Kidney epithelial cell (primary cell): Measurements from ENCODE around the gene PTPRB. TPM values are rescaled to one million over a fixed set of nuclear protein-coding genes. Genes with fewer than 3 reads are reported as not detected.

Experiments
- DNase-seq: peaks from one replicate; pipeline ENCODE4 v3.0.0-alpha.2; 2010; ENCODE audit warnings: low read depth
- H3K27me3 ChIP-seq: 2 replicates; pipeline ENCODE4 v1.6.0; 2011; ENCODE audit warnings: low read length; ENCODE audit not compliant: control insufficient read depth, insufficient read depth
- H3K36me3 ChIP-seq: 2 replicates; pipeline ENCODE4 v1.5.1; 2011; ENCODE audit warnings: low read length; ENCODE audit not compliant: control insufficient read depth, insufficient read depth
- H3K4me3 ChIP-seq: 2 replicates; pipeline ENCODE4 v1.5.1; 2011; ENCODE audit warnings: low read depth, mild to moderate bottlenecking, control low read depth, low read length
- total RNA-seq: library from RNA; depleted of rRNA; stranded (reverse); fragments of >200 nt; gene quantifications from 2 replicates; pipeline ENCODE4 v1.2.3, GENCODE V29; 2015
- TF ChIP-seq, protein P1 (sequence below): IDR thresholded peaks from 2 replicates; pipeline ENCODE4 v1.5.1; 2011; ENCODE audit warnings: mild to moderate bottlenecking, moderate library complexity, low read length, control low read depth, inconsistent platforms; ENCODE audit not compliant: insufficient read depth, poor library complexity, severe bottlenecking

PTPRB gene
- total RNA-seq, 1 donor from 2014 or later, result 4.5 TPM

DNA sequence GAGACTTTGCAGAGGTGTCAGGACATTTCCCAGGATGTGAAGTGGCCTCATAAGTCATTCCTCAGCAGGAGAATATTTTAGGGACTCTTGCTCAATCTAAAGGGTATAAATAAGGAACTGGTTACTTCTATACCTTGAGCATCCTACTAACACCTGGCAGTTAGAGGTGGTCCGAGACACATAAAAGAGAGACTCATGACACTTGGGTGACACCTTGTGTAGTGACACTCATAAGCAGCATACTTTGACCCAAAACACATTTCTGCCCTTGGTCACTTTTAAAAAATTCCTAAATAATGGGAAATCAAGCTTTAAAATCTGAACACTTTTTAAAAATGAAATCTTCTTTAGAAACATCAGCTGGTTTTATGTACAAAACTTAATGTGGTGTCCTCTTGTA lies 152.8 kb downstream of the PTPRB start:
- Histone ChIP-seq H3K27me3 (no peaks in the 10 kb centered on the region), H3K36me3 (no peaks in the 10 kb centered on the region), H3K4me3 (no peak overlapping the region)
- TF ChIP-seq, protein P1, sequence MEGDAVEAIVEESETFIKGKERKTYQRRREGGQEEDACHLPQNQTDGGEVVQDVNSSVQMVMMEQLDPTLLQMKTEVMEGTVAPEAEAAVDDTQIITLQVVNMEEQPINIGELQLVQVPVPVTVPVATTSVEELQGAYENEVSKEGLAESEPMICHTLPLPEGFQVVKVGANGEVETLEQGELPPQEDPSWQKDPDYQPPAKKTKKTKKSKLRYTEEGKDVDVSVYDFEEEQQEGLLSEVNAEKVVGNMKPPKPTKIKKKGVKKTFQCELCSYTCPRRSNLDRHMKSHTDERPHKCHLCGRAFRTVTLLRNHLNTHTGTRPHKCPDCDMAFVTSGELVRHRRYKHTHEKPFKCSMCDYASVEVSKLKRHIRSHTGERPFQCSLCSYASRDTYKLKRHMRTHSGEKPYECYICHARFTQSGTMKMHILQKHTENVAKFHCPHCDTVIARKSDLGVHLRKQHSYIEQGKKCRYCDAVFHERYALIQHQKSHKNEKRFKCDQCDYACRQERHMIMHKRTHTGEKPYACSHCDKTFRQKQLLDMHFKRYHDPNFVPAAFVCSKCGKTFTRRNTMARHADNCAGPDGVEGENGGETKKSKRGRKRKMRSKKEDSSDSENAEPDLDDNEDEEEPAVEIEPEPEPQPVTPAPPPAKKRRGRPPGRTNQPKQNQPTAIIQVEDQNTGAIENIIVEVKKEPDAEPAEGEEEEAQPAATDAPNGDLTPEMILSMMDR, result no peak
- no peak for DNase-seq

DNA sequence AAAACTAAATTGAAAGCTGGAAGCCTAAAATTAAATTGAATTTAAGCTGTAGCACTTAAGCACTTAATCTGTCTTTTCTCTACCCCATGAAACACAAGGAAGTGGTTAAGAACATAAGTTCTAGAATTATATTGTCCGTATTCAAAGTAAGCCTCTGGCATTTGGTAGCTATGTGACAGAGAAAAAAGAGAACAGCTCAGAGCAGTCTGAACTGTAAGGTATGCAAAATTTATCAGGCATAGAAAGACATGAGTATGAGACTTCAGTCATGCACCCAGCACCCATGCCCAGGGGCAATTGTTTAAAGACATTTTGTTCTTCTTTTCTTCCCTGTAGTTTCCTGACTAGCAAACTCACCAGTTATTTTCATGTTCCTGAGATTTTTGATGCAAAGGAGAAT lies 154.5 kb downstream of the PTPRB start:
- Histone ChIP-seq H3K27me3 (no peaks in the 10 kb centered on the region), H3K4me3 (no peak overlapping the region), H3K36me3 (no peaks in the 10 kb centered on the region)
- no peak for DNase-seq
- TF ChIP-seq, protein P1, result no peak

DNA sequence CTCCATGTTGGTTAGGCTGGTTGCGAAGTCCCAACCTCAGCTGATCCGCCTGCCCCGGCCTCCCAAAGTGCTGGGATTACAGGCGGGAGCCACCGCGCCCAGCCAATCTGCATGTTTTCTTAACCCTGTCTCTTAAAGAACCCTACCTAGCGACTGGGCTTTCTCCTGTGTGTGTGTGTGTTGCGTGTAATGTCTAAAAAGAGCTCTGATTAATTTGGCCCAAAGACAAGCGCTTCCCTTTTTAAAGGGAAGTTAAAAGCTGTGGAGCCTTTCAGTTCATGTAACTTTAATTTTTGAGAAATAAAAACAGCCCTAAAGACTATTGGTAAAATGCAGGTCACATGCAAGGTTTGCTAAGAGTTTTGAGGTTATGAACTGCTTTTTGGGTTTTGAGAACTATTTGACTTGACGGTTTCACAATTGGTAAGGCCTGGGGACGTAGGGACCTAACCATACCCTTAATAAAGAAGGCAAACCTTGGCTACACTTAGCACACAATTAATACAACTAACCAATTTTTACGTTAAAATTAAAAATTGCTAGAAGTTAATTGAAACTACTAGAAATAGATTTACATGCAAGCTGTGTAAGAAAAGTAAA lies 167.9 kb downstream of the PTPRB start:
- H3K4me3 ChIP-seq, result no peak overlapping the region
- no peaks in the 10 kb centered on the region for H3K27me3 ChIP-seq
- DNase-seq, result no peak
- TF ChIP-seq, protein P1, result no peak
- no peaks in the 10 kb centered on the region for H3K36me3 ChIP-seq

DNA sequence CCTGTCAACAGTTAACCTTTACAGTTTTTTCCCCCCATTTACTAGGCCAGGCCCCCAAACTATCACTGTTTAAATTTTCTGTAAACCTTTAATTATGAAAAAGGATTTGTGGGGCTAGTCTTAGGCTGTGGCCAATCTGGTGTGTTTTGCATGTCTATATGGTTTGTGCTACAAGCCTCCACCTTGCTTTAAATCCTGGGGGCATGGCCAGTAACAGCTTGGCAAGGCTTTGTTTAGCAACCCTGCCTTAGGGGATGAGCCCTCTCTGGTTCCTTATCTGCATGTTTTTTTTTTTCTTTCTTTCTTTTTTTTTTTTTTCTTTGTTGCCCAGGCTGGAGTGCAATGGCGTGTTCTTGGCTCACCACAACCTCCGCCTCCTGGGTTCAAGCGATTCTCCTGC lies 168.5 kb downstream of the PTPRB start:
- Histone ChIP-seq H3K4me3 (no peak overlapping the region), H3K27me3 (no peaks in the 10 kb centered on the region), H3K36me3 (no peaks in the 10 kb centered on the region)
- TF ChIP-seq, protein P1, result no peak
- no peak for DNase-seq

DNA sequence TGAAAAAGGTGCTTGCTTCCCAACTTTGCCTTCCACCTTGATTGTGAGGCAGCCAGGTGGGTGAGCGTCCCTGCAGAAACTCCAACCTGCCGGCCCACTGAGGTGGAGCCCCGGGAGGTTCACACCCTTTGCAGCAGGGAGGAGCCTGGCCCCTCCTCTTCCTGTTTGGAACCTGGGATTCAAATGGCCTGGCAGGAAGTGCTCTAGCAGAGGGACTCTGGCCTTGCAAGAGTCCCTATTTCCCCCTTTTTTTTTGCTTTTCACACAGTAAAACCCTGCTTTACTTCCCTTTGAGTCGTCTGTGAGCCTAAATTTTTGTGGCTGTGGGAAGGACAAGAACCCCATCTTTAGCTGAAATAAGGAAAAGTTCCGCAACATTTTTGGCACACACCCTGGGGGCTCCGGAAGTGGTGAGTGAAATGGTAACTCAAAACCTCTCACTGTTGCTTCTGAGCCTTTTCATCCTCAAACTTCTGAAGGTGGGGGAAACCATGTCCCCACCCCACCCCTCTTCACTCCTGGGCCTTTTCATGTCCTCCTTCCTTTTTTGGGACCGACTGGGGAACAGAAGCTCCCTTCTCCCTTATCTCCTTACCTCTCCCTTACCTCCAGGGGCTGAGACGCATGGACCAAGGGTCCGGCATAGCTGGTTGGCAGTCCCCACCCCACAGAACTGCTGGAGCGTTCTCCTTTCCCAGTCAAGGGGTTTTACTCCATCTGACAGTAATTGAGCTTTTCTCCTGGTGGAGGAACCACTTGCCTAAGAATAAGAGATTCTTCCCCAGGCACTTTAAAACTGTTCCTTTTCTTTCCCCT lies 169.1 kb downstream of the PTPRB start:
- Histone ChIP-seq H3K4me3 (no peak overlapping the region), H3K36me3 (no peaks in the 10 kb centered on the region), H3K27me3 (no peaks in the 10 kb centered on the region)
- TF ChIP-seq, protein P1, result no peak
- DNase-seq, result no peak
